ENCODE data around the gene GNAZ.

The GNAZ gene

DNA sequence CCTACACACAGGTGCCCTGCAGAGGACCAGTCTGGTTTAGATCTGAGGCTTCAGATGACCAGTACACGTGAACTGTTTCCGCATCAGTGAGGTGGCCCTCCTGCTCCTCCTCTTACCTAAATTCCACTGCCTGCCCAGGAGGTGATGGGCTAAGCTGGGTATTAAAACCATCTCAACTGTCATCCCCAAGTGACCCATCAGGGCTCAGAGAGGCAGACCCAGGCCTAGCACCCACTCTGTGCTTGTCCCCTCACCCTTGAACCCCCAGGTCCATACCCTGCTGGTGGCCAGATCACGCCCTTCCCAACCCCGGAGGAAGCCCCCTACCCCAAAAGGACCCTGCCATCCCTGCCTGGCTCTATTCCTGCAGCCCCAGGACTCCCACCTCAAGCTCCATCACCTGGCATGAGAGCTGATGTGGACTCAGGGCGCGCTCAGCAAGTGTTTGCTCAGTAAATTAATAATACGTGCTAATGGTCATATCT, 50.1 kb downstream of the GNAZ start:
- in situ Hi-C loops (cut with HindIII; ENCODE audit: low sequenced_read_pairs): no loop called here
- TF ChIP-seq, protein P1, sequence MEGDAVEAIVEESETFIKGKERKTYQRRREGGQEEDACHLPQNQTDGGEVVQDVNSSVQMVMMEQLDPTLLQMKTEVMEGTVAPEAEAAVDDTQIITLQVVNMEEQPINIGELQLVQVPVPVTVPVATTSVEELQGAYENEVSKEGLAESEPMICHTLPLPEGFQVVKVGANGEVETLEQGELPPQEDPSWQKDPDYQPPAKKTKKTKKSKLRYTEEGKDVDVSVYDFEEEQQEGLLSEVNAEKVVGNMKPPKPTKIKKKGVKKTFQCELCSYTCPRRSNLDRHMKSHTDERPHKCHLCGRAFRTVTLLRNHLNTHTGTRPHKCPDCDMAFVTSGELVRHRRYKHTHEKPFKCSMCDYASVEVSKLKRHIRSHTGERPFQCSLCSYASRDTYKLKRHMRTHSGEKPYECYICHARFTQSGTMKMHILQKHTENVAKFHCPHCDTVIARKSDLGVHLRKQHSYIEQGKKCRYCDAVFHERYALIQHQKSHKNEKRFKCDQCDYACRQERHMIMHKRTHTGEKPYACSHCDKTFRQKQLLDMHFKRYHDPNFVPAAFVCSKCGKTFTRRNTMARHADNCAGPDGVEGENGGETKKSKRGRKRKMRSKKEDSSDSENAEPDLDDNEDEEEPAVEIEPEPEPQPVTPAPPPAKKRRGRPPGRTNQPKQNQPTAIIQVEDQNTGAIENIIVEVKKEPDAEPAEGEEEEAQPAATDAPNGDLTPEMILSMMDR (IDR thresholded peaks at IDR 0.05; ENCODE audit: low read depth, low read length): no peak
- DNase-seq (ENCODE audit: low read depth, low spot score): no peak
- H3K4me3 ChIP-seq (ENCODE audit: low read depth, low read length): no peak overlapping the region

GRCh38 chr22:23121000-23121421, 50.7 kb downstream of the GNAZ start:
- TF ChIP-seq, protein P1 (IDR thresholded peaks at IDR 0.05; ENCODE audit: low read depth, low read length): no peak
- in situ Hi-C loops (cut with HindIII; ENCODE audit: low sequenced_read_pairs): no loop called here
- H3K4me3 ChIP-seq (ENCODE audit: low read depth, low read length): no peak overlapping the region
- DNase-seq (ENCODE audit: low read depth, low spot score): no peak

GRCh38 chr22:23121424-23121823, 51.1 kb downstream of the GNAZ start:
- DNase-seq (ENCODE audit: low read depth, low spot score): no peak
- TF ChIP-seq, protein P1 (IDR thresholded peaks at IDR 0.05; ENCODE audit: low read depth, low read length): no peak
- H3K4me3 ChIP-seq (ENCODE audit: low read depth, low read length): no peak overlapping the region
- in situ Hi-C loops (cut with HindIII; ENCODE audit: low sequenced_read_pairs): no loop called here

GRCh38 chr22:23122216-23122957, 52.1 kb downstream of the GNAZ start:
- DNase-seq (ENCODE audit: low read depth, low spot score): no peak
- TF ChIP-seq, protein P1 (IDR thresholded peaks at IDR 0.05; ENCODE audit: low read depth, low read length): no peak
- no peak overlapping the region for H3K4me3 ChIP-seq (ENCODE audit: low read depth, low read length)
- in situ Hi-C loops (cut with HindIII; ENCODE audit: low sequenced_read_pairs): no loop called here

- H3K4me3 ChIP-seq (ENCODE audit: low read depth, low read length): no peak overlapping the region
- in situ Hi-C loops (cut with HindIII; ENCODE audit: low sequenced_read_pairs): no loop called here
- TF ChIP-seq, protein P1 (IDR thresholded peaks at IDR 0.05; ENCODE audit: low read depth, low read length): no peak
- no peak for DNase-seq (ENCODE audit: low read depth, low spot score)
These were observed 52.9 kb downstream of the GNAZ start for GRCh38 chr22:23122992-23123803.

- no peak overlapping the region for H3K4me3 ChIP-seq (ENCODE audit: low read depth, low read length)
- in situ Hi-C loops (cut with HindIII; ENCODE audit: low sequenced_read_pairs): no loop called here
- DNase-seq (ENCODE audit: low read depth, low spot score): no peak
- TF ChIP-seq, protein P1 (IDR thresholded peaks at IDR 0.05; ENCODE audit: low read depth, low read length): no peak
These were observed 53.5 kb downstream of the GNAZ start for GRCh38 chr22:23123804-23124254.
